Measurements from ENCODE around the gene GINS2. TPM values are rescaled to one million over a fixed set of nuclear protein-coding genes. Genes with fewer than 3 reads are reported as not detected.

GINS2 gene
- total and polyA plus RNA-seq, 12 donors, result 0.06 to 7.5 (median 1.5) TPM

DNA sequence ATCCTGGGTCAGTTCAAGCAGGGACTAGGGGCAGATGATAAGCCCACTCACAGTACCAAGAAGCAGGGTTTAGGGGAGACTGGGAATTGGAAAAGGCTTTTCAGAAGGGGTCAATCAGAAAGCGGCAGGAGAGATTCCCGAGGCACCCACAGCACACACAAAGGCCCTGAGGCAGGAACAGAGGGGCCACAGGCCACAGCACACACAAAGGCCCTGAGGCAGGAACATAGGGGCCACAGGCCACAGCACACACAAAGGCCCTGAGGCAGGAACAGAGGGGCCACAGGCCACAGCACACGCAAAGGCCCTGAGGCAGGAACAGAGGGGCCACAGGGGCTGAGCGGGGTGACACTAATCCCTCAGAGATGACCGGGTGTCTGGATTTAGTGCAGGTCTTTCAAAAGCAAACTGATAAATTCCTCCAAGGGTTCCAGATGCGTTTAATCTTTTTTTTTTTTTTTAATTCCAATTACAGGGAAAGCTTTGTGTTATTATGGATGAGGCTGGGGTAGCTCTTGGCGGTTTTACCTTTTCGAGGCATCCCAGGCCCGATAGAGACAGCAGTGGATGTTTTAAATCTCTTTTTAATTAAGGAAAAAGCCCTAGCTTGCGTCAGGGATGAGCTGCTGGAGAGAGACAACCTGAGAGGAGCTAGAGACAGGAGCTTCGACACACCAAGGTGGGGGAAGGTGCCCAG lies 31.0 kb upstream of the GINS2 start:
- Histone ChIP-seq H3K9me3 (replicated peaks in 1 of 3) (no peaks in the 10 kb centered on the region), H3K27me3 (no peaks in the 10 kb centered on the region), H3K4me1 (replicated peaks in 1 of 2) (peaks cover 0 to 5% of the 10 kb centered on the region in 2 donors), H3K36me3 (replicated peaks in 1 of 2) (no peaks in the 10 kb centered on the region), H3K4me3 (no peak overlapping the region), H3K27ac (no peak overlapping the region)
- WGBS, 4 donors, result 80 to 87% (median 83%) methylated on average over 11 of the region's 11 CpGs
- intact Hi-C loops (cut with DNase I), result loop anchor here (5.0 to 10.0 kb wide), 4 partner anchors 57 to 445 kb away; no protein-coding TSS in a partner anchor
- no peak for DNase-seq
- TF ChIP-seq POLR2A (IDR thresholded peaks at IDR 0.05), result no peak
- TF ChIP-seq, protein P1, sequence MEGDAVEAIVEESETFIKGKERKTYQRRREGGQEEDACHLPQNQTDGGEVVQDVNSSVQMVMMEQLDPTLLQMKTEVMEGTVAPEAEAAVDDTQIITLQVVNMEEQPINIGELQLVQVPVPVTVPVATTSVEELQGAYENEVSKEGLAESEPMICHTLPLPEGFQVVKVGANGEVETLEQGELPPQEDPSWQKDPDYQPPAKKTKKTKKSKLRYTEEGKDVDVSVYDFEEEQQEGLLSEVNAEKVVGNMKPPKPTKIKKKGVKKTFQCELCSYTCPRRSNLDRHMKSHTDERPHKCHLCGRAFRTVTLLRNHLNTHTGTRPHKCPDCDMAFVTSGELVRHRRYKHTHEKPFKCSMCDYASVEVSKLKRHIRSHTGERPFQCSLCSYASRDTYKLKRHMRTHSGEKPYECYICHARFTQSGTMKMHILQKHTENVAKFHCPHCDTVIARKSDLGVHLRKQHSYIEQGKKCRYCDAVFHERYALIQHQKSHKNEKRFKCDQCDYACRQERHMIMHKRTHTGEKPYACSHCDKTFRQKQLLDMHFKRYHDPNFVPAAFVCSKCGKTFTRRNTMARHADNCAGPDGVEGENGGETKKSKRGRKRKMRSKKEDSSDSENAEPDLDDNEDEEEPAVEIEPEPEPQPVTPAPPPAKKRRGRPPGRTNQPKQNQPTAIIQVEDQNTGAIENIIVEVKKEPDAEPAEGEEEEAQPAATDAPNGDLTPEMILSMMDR (IDR thresholded peaks at IDR 0.05), result no peak

DNA sequence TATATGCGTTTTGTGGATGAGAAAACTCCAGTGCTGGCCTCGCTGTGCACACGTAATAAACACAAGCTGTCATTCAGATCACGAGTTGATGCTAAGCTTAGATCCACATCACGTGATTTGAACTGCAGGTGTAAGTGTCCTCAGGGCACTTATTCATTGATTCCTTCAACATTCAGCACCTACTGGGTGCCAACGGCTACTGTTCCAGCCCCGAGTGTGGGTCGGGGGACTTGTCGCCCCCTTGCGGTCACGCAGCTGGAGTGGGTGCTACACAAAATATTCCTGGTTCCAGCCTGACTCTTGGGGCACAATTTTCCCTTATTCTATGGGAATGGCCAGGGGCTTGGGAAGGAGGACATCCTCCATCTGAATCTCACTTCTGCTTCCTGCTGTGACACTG lies 29.9 kb upstream of the GINS2 start:
- TF ChIP-seq, protein P1 (IDR thresholded peaks at IDR 0.05), result peak; percentile 29 to 54 (median 39)
- no peak for TF ChIP-seq POLR2A (IDR thresholded peaks at IDR 0.05)
- DNase-seq, result no peak
- peaks cover 0 to 5% of the 10 kb centered on the region in 2 donors for H3K4me1 ChIP-seq (replicated peaks in 1 of 2)
- H3K27ac ChIP-seq, result no peak overlapping the region
- no peaks in the 10 kb centered on the region for H3K27me3 ChIP-seq
- H3K4me3 ChIP-seq, result no peak overlapping the region
- intact Hi-C loops (cut with DNase I), result loop anchor here (5.0 to 10.0 kb wide), 4 partner anchors 56 to 444 kb away; no protein-coding TSS in a partner anchor
- no peaks in the 10 kb centered on the region for H3K9me3 ChIP-seq (replicated peaks in 1 of 3)
- H3K36me3 ChIP-seq (replicated peaks in 1 of 2), result no peaks in the 10 kb centered on the region
- 33 to 39% (median 38%) methylated on average over 9 to 11 of the region's 11 CpGs for WGBS, 4 donors

DNA sequence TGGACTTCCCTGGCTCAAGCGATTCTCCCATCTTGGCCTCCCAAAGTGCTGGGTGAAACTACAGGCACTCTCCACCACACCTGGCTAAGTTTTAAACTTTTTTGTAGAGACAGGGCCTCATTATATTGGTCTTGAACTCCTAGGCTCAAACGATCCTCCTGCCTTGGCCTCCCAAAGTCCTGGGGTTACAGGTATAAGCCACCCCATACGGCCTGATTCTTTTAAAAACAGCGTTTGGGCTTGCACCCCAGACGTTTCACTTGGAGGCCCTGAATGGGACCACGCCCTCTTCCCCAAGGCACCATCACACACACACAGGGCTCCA lies 29.4 kb upstream of the GINS2 start:
- Histone ChIP-seq H3K27me3 (no peaks in the 10 kb centered on the region), H3K27ac (no peak overlapping the region), H3K4me3 (no peak overlapping the region), H3K36me3 (replicated peaks in 1 of 2) (no peaks in the 10 kb centered on the region), H3K4me1 (replicated peaks in 1 of 2) (peaks cover 0 to 5% of the 10 kb centered on the region in 2 donors), H3K9me3 (replicated peaks in 1 of 3) (no peaks in the 10 kb centered on the region)
- 31 to 41% (median 36%) methylated on average over 6 of the region's 6 CpGs for WGBS, 4 donors
- TF ChIP-seq, protein P1 (IDR thresholded peaks at IDR 0.05), result peak in 2 of 6 experiments; percentile 1 to 27
- TF ChIP-seq POLR2A (IDR thresholded peaks at IDR 0.05), result no peak
- DNase-seq, result no peak
- intact Hi-C loops (cut with DNase I), result loop anchor here (5.0 to 10.0 kb wide), 4 partner anchors 56 to 443 kb away; no protein-coding TSS in a partner anchor

- intact Hi-C loops (cut with DNase I), result loop anchor here (5.0 to 10.0 kb wide), 4 partner anchors 55 to 443 kb away; no protein-coding TSS in a partner anchor
- Histone ChIP-seq H3K4me1 (replicated peaks in 1 of 2) (peaks cover 0 to 5% of the 10 kb centered on the region in 2 donors), H3K9me3 (replicated peaks in 1 of 3) (no peaks in the 10 kb centered on the region), H3K4me3 (no peak overlapping the region), H3K36me3 (replicated peaks in 1 of 2) (no peaks in the 10 kb centered on the region), H3K27ac (no peak overlapping the region), H3K27me3 (no peaks in the 10 kb centered on the region)
- DNase-seq, result peak; percentile 74 to 91 (median 83)
- 22 to 39% (median 35%) methylated on average over 11 to 21 of the region's 21 CpGs for WGBS, 4 donors
- no peak for TF ChIP-seq POLR2A (IDR thresholded peaks at IDR 0.05)
- TF ChIP-seq, protein P1 (IDR thresholded peaks at IDR 0.05), result peak; percentile 70 to 90 (median 79)
Observed at GRCh38 chr16:85717393-85718152, 28.8 kb upstream of the GINS2 start.

Data from adrenal gland (tissue), 12 donors.